Testis (tissue), 3 donors: ENCODE results near the gene TMPRSS15. TPM values are rescaled to one million over a fixed set of nuclear protein-coding genes. Genes with fewer than 3 reads are reported as not detected.

Experiments used
- DNase-seq: peaks from one replicate; pipeline ENCODE4 v3.0.0-alpha.2; 2019
- H3K27ac ChIP-seq, 2 donors: fragments of 200-600 bp; sonication (generic); one replicate each; pipeline ENCODE4 v1.5.1; 2019
- H3K27me3 ChIP-seq: fragments of 200-600 bp; sonication (generic); one replicate; pipeline ENCODE4 v1.5.1; 2019
- H3K36me3 ChIP-seq: fragments of 200-600 bp; sonication (generic); one replicate; pipeline ENCODE4 v1.5.1; 2017; ENCODE audit warnings: low read depth; ENCODE audit errors: missing control alignments
- H3K4me1 ChIP-seq: fragments of 200-600 bp; sonication (generic); one replicate; pipeline ENCODE4 v1.5.1; 2019
- H3K4me3 ChIP-seq, 2 donors: fragments of 200-600 bp; sonication (generic); one replicate each; pipeline ENCODE4 v1.5.1; 2017 to 2019
- H3K9me3 ChIP-seq: fragments of 200-600 bp; sonication (generic); one replicate; pipeline ENCODE4 v1.5.1; 2017
- CTCF ChIP-seq, 3 experiments: fragments of 450-650 bp in 2 of 3; fragments of 200-600 bp in 1 of 3; sonication (generic) in 1 of 3; IDR thresholded peaks; one replicate each; pipeline ENCODE4 v1.5.1; 2016 to 2019; ENCODE audit warnings: antibody characterized with exemption in 3 of 3, mild to moderate bottlenecking in 2 of 3, moderate library complexity in 1 of 3
- POLR2A ChIP-seq: fragments of 450-650 bp; IDR thresholded peaks from one replicate; pipeline ENCODE4 v1.6.1; 2017; ENCODE audit warnings: antibody characterized with exemption, mild to moderate bottlenecking, moderate library complexity
- WGBS, 2 donors: methylation state at CpG; one replicate each; pipeline ENCODE4 v1.1.5; 2018; 5-methylcytosine and 5-hydroxymethylcytosine counted together
- intact Hi-C: fragments of 100-400 bp; cut with DNase I; formaldehyde crosslinking; loops from one replicate; pipeline ENCODE4 v1.15.1; 2023; ENCODE audit warnings: low total_unique reads
- polyA plus RNA-seq: library from polyadenylated mRNA; stranded (reverse); fragments of 350-450 nt; fragmentation: Illumina TruSeq; extraction: RNeasy Lipid Tissue Mini Kit (QIAGEN cat#74804); gene quantifications from one replicate; pipeline ENCODE4 v1.2.3, GENCODE V29; 2014; ENCODE audit warnings: low read depth, low replicate concordance; ENCODE audit not compliant: insufficient read depth
- total RNA-seq, 2 donors: library from RNA; depleted of rRNA; stranded (reverse); fragments of >200 nt; gene quantifications; one replicate each; pipeline ENCODE4 v1.2.3, GENCODE V29; 2016

The TMPRSS15 gene
- total and polyA plus RNA-seq, 3 donors from 2014 or later, result 0.16 to 0.68 (median 0.40) TPM

GRCh38 chr21:18245464-18245967, 158.1 kb downstream of the TMPRSS15 start:
- no peaks in the 10 kb centered on the region for H3K9me3 ChIP-seq
- peak; percentile 55 for DNase-seq
- intact Hi-C loops, result no loop called here
- TF ChIP-seq POLR2A, result no peak
- no peak for TF ChIP-seq CTCF (IDR thresholded peaks at IDR 0.05)
- WGBS, 2 donors, result 3 to 4% methylated on average over 22 of the region's 22 CpGs
- H3K36me3 ChIP-seq, result no peaks in the 10 kb centered on the region
- no peaks in the 10 kb centered on the region for H3K4me1 ChIP-seq
- H3K4me3 ChIP-seq, result peak overlapping the region; percentile 47 to 70
- peak overlapping the region; percentile 67 to 68 for H3K27ac ChIP-seq
- H3K27me3 ChIP-seq, result no peaks in the 10 kb centered on the region

- no peaks in the 10 kb centered on the region for H3K36me3 ChIP-seq
- 1% methylated on average over 20 to 52 of the region's 72 CpGs for WGBS, 2 donors
- peak within 1 kb of the TSS; percentile 47 to 70 for H3K4me3 ChIP-seq
- intact Hi-C loops, result no loop called here
- peak within 1 kb of the TSS; percentile 67 to 68 for H3K27ac ChIP-seq
- DNase-seq, result peak; percentile 89
- H3K27me3 ChIP-seq, result no peaks in the 10 kb centered on the region
- H3K4me1 ChIP-seq, result no peaks in the 10 kb centered on the region
- no peaks in the 10 kb centered on the region for H3K9me3 ChIP-seq
- TF ChIP-seq POLR2A (no peak), CTCF (IDR thresholded peaks at IDR 0.05) (no peak)
Observed at GRCh38 chr21:18244671-18245463, 158.7 kb downstream of the TMPRSS15 start, which contains the start of gene CHODL. TSS of gene CHODL (plus strand) at chr21:18244833. CDS start at chr21:18245224, 391 bp downstream.

GRCh38 chr21:18235545-18235944, 168.0 kb downstream of the TMPRSS15 start:
- WGBS, 2 donors, result 81 to 88% methylated on average over 1 of the region's 1 CpG

GRCh38 chr21:18228060-18228739, 175.4 kb downstream of the TMPRSS15 start:
- Histone ChIP-seq H3K4me3 (no peak overlapping the region), H3K9me3 (no peaks in the 10 kb centered on the region), H3K4me1 (no peaks in the 10 kb centered on the region), H3K36me3 (no peaks in the 10 kb centered on the region), H3K27ac (no peak overlapping the region), H3K27me3 (no peaks in the 10 kb centered on the region)
- no peak for TF ChIP-seq POLR2A
- TF ChIP-seq CTCF (IDR thresholded peaks at IDR 0.05), result no peak
- no peak for DNase-seq
- intact Hi-C loops, result no loop called here
- WGBS, 2 donors, result 65 to 75% methylated on average over 5 of the region's 5 CpGs

More at GRCh38 chr21:18235545-18235944, 168.0 kb downstream of the TMPRSS15 start:
- Histone ChIP-seq H3K4me3 (no peak overlapping the region), H3K27me3 (no peaks in the 10 kb centered on the region), H3K9me3 (no peaks in the 10 kb centered on the region), H3K4me1 (no peaks in the 10 kb centered on the region), H3K27ac (no peak overlapping the region), H3K36me3 (no peaks in the 10 kb centered on the region)
- intact Hi-C loops, result no loop called here
- no peak for DNase-seq
- TF ChIP-seq CTCF (IDR thresholded peaks at IDR 0.05), result no peak
- TF ChIP-seq POLR2A, result no peak
